Forelimb muscle (tissue), 1 donor: ENCODE results near the gene LMCD1. TPM values are rescaled to one million over a fixed set of nuclear protein-coding genes. Genes with fewer than 3 reads are reported as not detected.

Source experiments
- DNase-seq: peaks from one replicate; pipeline ENCODE4 v3.0.0-alpha.2; 2013; ENCODE audit warnings: low read depth
- polyA plus RNA-seq: library from polyadenylated mRNA; unstranded; fragments of 120-200 nt; gene quantifications from one replicate; pipeline ENCODE4 v1.2.1, GENCODE V29; 2013; ENCODE audit not compliant: insufficient read length

Gene LMCD1
- polyA plus RNA-seq, 1 donor = 253 TPM

- no peak for DNase-seq
Measured at GRCh38 chr3:8484409-8485140, 17.0 kb upstream of the LMCD1 start.

GRCh38 chr3:8485141-8485870, 16.3 kb upstream of the LMCD1 start:
- no peak for DNase-seq

- no peak for DNase-seq
Measured at GRCh38 chr3:8485943-8486342, 15.7 kb upstream of the LMCD1 start.

- no peak for DNase-seq
Measured at GRCh38 chr3:8486434-8486833, 15.2 kb upstream of the LMCD1 start.

GRCh38 chr3:8486936-8487335, 14.7 kb upstream of the LMCD1 start:
- DNase-seq = no peak

- DNase-seq = no peak
Measured at GRCh38 chr3:8488411-8488810, 13.2 kb upstream of the LMCD1 start.

GRCh38 chr3:8488877-8489276, 12.7 kb upstream of the LMCD1 start:
- no peak for DNase-seq

- no peak for DNase-seq
Measured at GRCh38 chr3:8489278-8489792, 12.3 kb upstream of the LMCD1 start.

- no peak for DNase-seq
Measured at GRCh38 chr3:8490079-8490552, 11.5 kb upstream of the LMCD1 start.

GRCh38 chr3:8491271-8492144, 10.1 kb upstream of the LMCD1 start:
- no peak for DNase-seq

- no peak for DNase-seq
Measured at GRCh38 chr3:8492744-8493511, 8.7 kb upstream of the LMCD1 start.

GRCh38 chr3:8493744-8494143, 7.9 kb upstream of the LMCD1 start:
- DNase-seq = no peak

GRCh38 chr3:8494327-8494726, 7.3 kb upstream of the LMCD1 start:
- DNase-seq = no peak

- DNase-seq = no peak
Measured at GRCh38 chr3:8497582-8497981, 4.0 kb upstream of the LMCD1 start.

- no peak for DNase-seq
Measured at GRCh38 chr3:8499181-8499611, 2.4 kb upstream of the LMCD1 start.

GRCh38 chr3:8500319-8500988, 1.2 kb upstream of the LMCD1 start:
- DNase-seq = no peak

GRCh38 chr3:8500989-8501370, 643 bp upstream of the LMCD1 start:
- DNase-seq = no peak

- no peak for DNase-seq
Measured at GRCh38 chr3:8503461-8503860, 1.8 kb downstream of the LMCD1 start.

- no peak for DNase-seq
Measured at GRCh38 chr3:8503871-8504610, 2.4 kb downstream of the LMCD1 start.

GRCh38 chr3:8504611-8504973, 3.0 kb downstream of the LMCD1 start:
- DNase-seq = no peak
